GM12878 (cell line): Measurements from ENCODE around the gene CCDC150. TPM values are rescaled to one million over a fixed set of nuclear protein-coding genes. Genes with fewer than 3 reads are reported as not detected.
"Not testable (repeated sequence)": the region's sequence is repeated elsewhere in the genome, so short reads cannot be mapped to it uniquely, and the experiment has no call there.

Experiments
- ATAC-seq: fragments of 200-7000 bp; cut with Tn5 transposase; 3 replicates; pipeline ENCODE4 v1.9.1; 2020; ENCODE audit warnings: mild to moderate bottlenecking, moderate library complexity
- BruUV-seq: library from RNA; stranded (reverse); fragments of 400-500 nt; replicated peaks from 2 replicates; lab custom pipeline; 2021; lab: Mats Ljungman, UMichigan
- CTCF ChIA-PET: fragments of 300-600 bp; sonication (Branson Sonifier 250); formaldehyde crosslinking; extraction: SDS; loops from one replicate; lab custom pipeline; 2021; ENCODE audit warnings: inconsistent platforms; lab: Yijun Ruan, JAX
- POLR2A ChIA-PET: fragments of 350-600 bp; formaldehyde crosslinking; extraction: SDS; loops from one replicate; lab custom pipeline; 2021; ENCODE audit warnings: inconsistent platforms; lab: Charles Lee
- RAD21 ChIA-PET: fragments of 300-600 bp; sonication (Branson Sonifier 250); formaldehyde crosslinking; loops from one replicate; lab custom pipeline; 2023; ENCODE audit warnings: antibody characterized with exemption; ENCODE audit not compliant: unreplicated experiment; lab: Charles Lee
- SMC1A ChIA-PET: fragments of 300-600 bp; sonication (Branson Sonifier 250); formaldehyde crosslinking; loops from one replicate; lab custom pipeline; 2023; ENCODE audit not compliant: unreplicated experiment, uncharacterized antibody; lab: Charles Lee
- DNase-seq: peaks from one replicate; pipeline ENCODE4 v3.0.0-alpha.2; 2011; ENCODE audit warnings: low read depth, low spot score
- FAIRE-seq: peaks from 3 replicates; lab custom pipeline; 2011; peaks lifted over from hg19 to GRCh38; lab: Jason Lieb, UNC
- H2AFZ ChIP-seq: 2 replicates; pipeline ENCODE4 v1.6.0; 2011; ENCODE audit warnings: low read depth, low read length, control low read depth; ENCODE audit not compliant: control insufficient read depth
- H3K27ac ChIP-seq: 2 replicates; pipeline ENCODE4 v1.5.1; 2011; ENCODE audit warnings: control low read depth; ENCODE audit not compliant: control insufficient read depth, insufficient read depth
- H3K27me3 ChIP-seq, 2 experiments: replicated peaks in 1 of 2; 2 replicates each; pipeline versions ENCODE4 v1.6.0 to v1.6.1; 2011; ENCODE audit warnings: low read length in 1 of 2; ENCODE audit not compliant: control insufficient read depth in 2 of 2, insufficient read depth in 2 of 2
- H3K36me3 ChIP-seq, 2 experiments: 2 replicates each; pipeline ENCODE4 v1.5.1; 2011; ENCODE audit warnings: low read length in 1 of 2; ENCODE audit not compliant: control insufficient read depth in 2 of 2, insufficient read depth in 2 of 2
- H3K4me1 ChIP-seq: 2 replicates; pipeline ENCODE4 v1.6.1; 2011; ENCODE audit warnings: mild to moderate bottlenecking, low read length, moderate library complexity, mixed read lengths; ENCODE audit not compliant: control insufficient read depth, insufficient read depth
- H3K4me2 ChIP-seq: 2 replicates; pipeline ENCODE4 v1.6.0; 2011; ENCODE audit warnings: control low read depth; ENCODE audit not compliant: control insufficient read depth, insufficient read depth
- H3K4me3 ChIP-seq: fragments of 200-600 bp; sonication (generic); 2 replicates; pipeline ENCODE4 v1.5.1; 2016
- H3K79me2 ChIP-seq: 2 replicates; pipeline ENCODE4 v1.6.0; 2011; ENCODE audit warnings: low read length; ENCODE audit not compliant: control insufficient read depth, insufficient read depth
- H3K9ac ChIP-seq: 2 replicates; pipeline ENCODE4 v1.8.0; 2011; ENCODE audit warnings: low read length, control low read depth, mixed read lengths; ENCODE audit not compliant: control insufficient read depth, insufficient read depth
- H3K9me3 ChIP-seq: replicated peaks from 3 replicates; pipeline ENCODE4 v1.5.1; 2011; ENCODE audit warnings: mild to moderate bottlenecking, low read length; ENCODE audit not compliant: control insufficient read depth, insufficient read depth
- H4K20me1 ChIP-seq: 2 replicates; pipeline ENCODE4 v1.6.0; 2011; ENCODE audit not compliant: control insufficient read depth, insufficient read depth
- ASH2L ChIP-seq: fragments of 300-600, 200-600 bp; sonication (generic); IDR thresholded peaks from 2 replicates; pipeline ENCODE4 v1.6.1; 2017; ENCODE audit warnings: low read depth, mild to moderate bottlenecking, borderline replicate concordance
- CREB1 ChIP-seq: IDR thresholded peaks from 2 replicates; pipeline ENCODE4 v1.6.1; 2012; ENCODE audit warnings: low read depth, mild to moderate bottlenecking, inconsistent platforms
- DPF2 ChIP-seq: fragments of 450-650 bp; IDR thresholded peaks from 2 replicates; pipeline ENCODE4 v1.6.1; 2017; ENCODE audit warnings: mild to moderate bottlenecking
- MTA3 ChIP-seq: IDR thresholded peaks from 2 replicates; pipeline ENCODE4 v1.6.1; 2012; ENCODE audit warnings: low read length, inconsistent platforms, borderline replicate concordance
- MXI1 ChIP-seq: fragments of 150-350 bp; IDR thresholded peaks from 2 replicates; pipeline ENCODE4 v1.6.1; 2011; ENCODE audit warnings: low read depth, mild to moderate bottlenecking, inconsistent platforms, low read length, improper control_type of control experiment
- NFYA ChIP-seq: IDR thresholded peaks from 2 replicates; pipeline ENCODE4 v1.6.1; 2011; ENCODE audit warnings: low read depth, mild to moderate bottlenecking, low read length, improper control_type of control experiment, borderline replicate concordance
- POLR2AphosphoS2 ChIP-seq: IDR thresholded peaks from 2 replicates; pipeline ENCODE4 v1.6.1; 2011; ENCODE audit warnings: low read depth, mild to moderate bottlenecking, low read length, improper control_type of control experiment, moderate library complexity
- WGBS: methylation state at CpG from one replicate; pipeline ENCODE4 v1.1.6; 2016; ENCODE audit warnings: low lambda C conversion rate; ENCODE audit not compliant: insufficient replicate concordance, insufficient coverage; ENCODE audit errors: missing lambda C conversion rate; 5-methylcytosine and 5-hydroxymethylcytosine counted together
- in situ Hi-C: fragments of 300-500 bp; cut with MboI; formaldehyde crosslinking; loops from 9 replicates; pipeline ENCODE4 v1.14.3; 2018; ENCODE audit warnings: mixed read lengths
- intact Hi-C: fragments of 100-400 bp; cut with micrococcal nuclease; formaldehyde crosslinking; loops from one replicate; pipeline ENCODE4 v1.14.2; 2022; ENCODE audit not compliant: unreplicated experiment
- polyA plus RNA-seq, 11 experiments: library from polyadenylated mRNA; depleted of rRNA in 4 of 11; unstranded in 6 of 11; stranded (reverse) in 5 of 11; fragments of >200 nt; fragmentation: Nextera tagmentation in 4 of 11; fragmentation: Illumina TruSeq in 1 of 11; extraction: Ambion mirVana in 4 of 11; extraction: Trizol in 1 of 11; gene quantifications; 1 replicate in 1 of 11; 2 replicates in 10 of 11; pipeline versions ENCODE4 v1.2.1 to v1.2.3, GENCODE V29; 2011 to 2016; ENCODE audit warnings: inconsistent platforms in 2 of 11, missing spikeins in 2 of 11, low read depth in 1 of 11
- total RNA-seq, 4 experiments: library from RNA; depleted of rRNA in 3 of 4; stranded (reverse); fragments of >200 nt in 3 of 4; fragmentation: Illumina TruSeq in 1 of 4; extraction: Trizol in 1 of 4; gene quantifications; 2 replicates each; pipeline versions ENCODE4 v1.2.1 to v1.2.3, GENCODE V29; 2013 to 2021

CCDC150 gene
- total and polyA plus RNA-seq, 10 of the 15 experiments (the other 5 are each of a cell fraction or from before 2014, with no cell fraction given), result 11.6 to 27.7 (median 19.6) TPM

DNA sequence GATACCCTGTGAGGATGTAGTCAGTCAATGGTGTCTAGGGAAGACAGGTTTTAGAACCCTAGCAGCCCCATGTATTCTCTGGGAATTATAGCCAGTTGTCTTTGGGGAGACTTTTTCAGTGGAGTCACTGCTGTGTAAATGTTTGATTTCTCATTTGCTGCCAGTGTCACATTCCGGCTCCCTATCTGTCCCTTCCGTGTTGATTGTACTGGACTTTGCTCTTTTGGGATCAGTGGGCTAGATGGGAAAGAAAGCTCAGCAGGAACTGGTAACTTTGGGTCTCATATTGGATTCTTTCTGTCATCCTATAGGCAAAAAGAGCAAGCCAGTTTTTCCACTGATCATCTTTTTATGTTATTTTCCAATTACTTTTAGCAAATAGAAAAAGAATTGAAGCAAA is 89.9 kb downstream of the CCDC150 start:
- Histone ChIP-seq H4K20me1 (no peaks in the 10 kb centered on the region), H3K4me2 (no peak overlapping the region), H3K4me3 (no peak overlapping the region), H3K9ac (no peak overlapping the region), H3K36me3 (peaks cover 0 to 1% of the 10 kb centered on the region in 2 experiments; a peak in 3 of 4 replicates), H3K9me3 (no peaks in the 10 kb centered on the region; the same call in 2 of the 3 replicates), H3K27ac (no peak overlapping the region), H3K4me1 (no peaks in the 10 kb centered on the region), H3K27me3 (no peaks in the 10 kb centered on the region), H3K79me2 (no peaks in the 10 kb centered on the region), H2AFZ (no peak overlapping the region)
- ChIA-PET CTCF (interaction anchor here (1.0 to 1.9 kb wide), 2 partner anchors 11 to 21 kb away, joined by 4 to 8 read pairs; no protein-coding TSS in a partner anchor), SMC1A (interaction anchor here (1.0 to 1.7 kb wide), 6 partner anchors 10 to 91 kb away, joined by 3 to 4 read pairs (median 3); no protein-coding TSS in a partner anchor), RAD21 (no interaction called here), POLR2A (interaction anchor here (0.5 kb wide), 1 partner anchor 194 kb away, joined by 3 read pairs; no protein-coding TSS in a partner anchor)
- DNase-seq (no peak), ATAC-seq (no peak), FAIRE-seq (no peak)
- in situ Hi-C loops (no loop called here), intact Hi-C loops (no loop called here)
- TF ChIP-seq NFYA (no peak), MXI1 (no peak), POLR2AphosphoS2 (no peak), CREB1 (no peak), ASH2L (no peak), MTA3 (no peak), DPF2 (no peak)
- WGBS, result 91% methylated on average over 2 of the region's 2 CpGs
- BruUV-seq, result no TSS peak

DNA sequence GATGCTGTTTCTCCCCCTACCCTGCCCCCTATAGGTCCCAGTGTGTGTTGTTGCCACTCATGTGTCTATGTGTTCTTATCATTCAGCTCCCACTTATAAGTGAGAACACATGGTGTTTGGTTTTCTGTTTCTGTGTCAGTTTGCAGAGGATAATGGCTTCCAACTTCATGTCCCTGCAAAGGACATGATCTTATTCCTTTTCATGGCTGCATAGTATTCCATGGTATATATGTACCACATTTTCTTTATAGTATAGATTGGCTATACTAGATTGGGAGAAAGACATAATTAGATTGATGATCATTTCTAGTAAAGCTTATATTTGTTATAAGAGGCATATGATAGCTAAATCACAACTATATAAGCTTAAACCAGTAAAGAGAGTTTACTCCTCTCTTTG is 97.1 kb downstream of the CCDC150 start:
- H3K9ac ChIP-seq, DNase-seq, H3K4me2 ChIP-seq, H3K27ac ChIP-seq, H3K79me2 ChIP-seq, RAD21 ChIA-PET, H3K4me3 ChIP-seq, H3K36me3 ChIP-seq, H4K20me1 ChIP-seq, H3K4me1 ChIP-seq, in situ Hi-C loops, POLR2A ChIA-PET, H3K27me3 ChIP-seq, H3K9me3 ChIP-seq, BruUV-seq, intact Hi-C loops, H2AFZ ChIP-seq, FAIRE-seq, ATAC-seq: not testable (repeated sequence)
- ChIA-PET SMC1A (interaction anchor here (0.5 to 1.3 kb wide), 3 partner anchors 18 to 231 kb away, joined by 3 to 4 read pairs (median 3); no protein-coding TSS in a partner anchor), CTCF (interaction anchor here (2.0 kb wide), 1 partner anchor 14 kb away, joined by 10 read pairs; no protein-coding TSS in a partner anchor)
